Measurements from ENCODE around the gene C1QTNF1.

- peak; percentile 85 to 86 for TF ChIP-seq CTCF (IDR thresholded peaks at IDR 0.05; ENCODE audit: extremely low read depth in 1 of 2, insufficient read depth in 1 of 2, low read depth in 1 of 2, low read length in 2 of 2)
- TF ChIP-seq MYC (IDR thresholded peaks at IDR 0.05; ENCODE audit: low read depth, low read length) = no peak
- no peak for TF ChIP-seq EZH2 (IDR thresholded peaks at IDR 0.05; ENCODE audit: borderline replicate concordance, low read depth, low read length, severe bottlenecking)
Observed at GRCh38 chr17:78993241-78993956, 30.6 kb upstream of the C1QTNF1 start.
